Islet precursor cell (in vitro differentiated cells): ENCODE measurements around the gene GABRR3.

Source experiments
- DNase-seq: peaks from one replicate; pipeline ENCODE4 v3.0.0-alpha.2; 2018

The GABRR3 gene

GRCh38 chr3:97988784-97989568 is 46.1 kb downstream of the GABRR3 start:
- no peak for DNase-seq

DNA sequence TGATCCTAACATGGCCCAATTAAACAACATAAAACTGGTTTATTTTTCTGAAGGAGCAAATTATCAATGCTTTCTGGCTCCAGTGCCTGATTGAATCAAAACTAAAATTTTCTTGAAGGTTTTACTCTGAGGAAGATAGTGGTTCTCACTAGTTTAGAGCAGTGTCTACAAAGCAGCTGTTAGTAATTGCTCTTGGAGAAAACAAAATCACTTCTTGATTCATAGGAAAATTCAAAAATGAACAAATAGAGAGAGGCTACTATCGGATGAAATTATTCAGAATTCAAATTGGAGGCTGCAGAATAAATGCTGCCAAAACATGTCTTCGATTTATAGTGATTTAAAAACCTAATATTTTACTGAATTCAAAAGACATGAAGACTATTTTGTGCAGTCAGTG is 47.8 kb downstream of the GABRR3 start:
- no peak for DNase-seq

- no peak for DNase-seq
Measured at GRCh38 chr3:97983933-97984491, 51.1 kb downstream of the GABRR3 start.

GRCh38 chr3:97981886-97982285 is 53.2 kb downstream of the GABRR3 start:
- DNase-seq = no peak

DNA sequence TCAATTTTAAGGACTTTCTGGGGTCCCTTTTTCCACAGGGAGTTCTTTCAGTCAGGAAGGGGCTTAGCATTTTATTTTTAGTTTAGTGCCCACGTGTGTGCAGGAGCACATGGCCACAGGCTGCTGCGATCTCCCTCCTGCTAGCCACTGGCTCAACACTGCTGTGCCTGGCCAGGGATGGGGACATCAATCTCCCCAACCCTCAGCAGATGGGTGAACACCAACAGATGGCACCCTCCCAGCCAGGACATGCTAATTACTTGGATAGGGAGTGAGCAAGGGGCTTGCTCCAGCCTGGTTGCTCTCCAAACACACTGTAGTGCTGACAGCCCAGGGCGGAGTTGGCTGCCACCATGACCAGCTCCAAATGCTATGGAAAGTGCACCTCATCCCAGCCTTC is 55.5 kb downstream of the GABRR3 start:
- DNase-seq = no peak

GRCh38 chr3:97975466-97975865 is 59.6 kb downstream of the GABRR3 start:
- DNase-seq = no peak

DNA sequence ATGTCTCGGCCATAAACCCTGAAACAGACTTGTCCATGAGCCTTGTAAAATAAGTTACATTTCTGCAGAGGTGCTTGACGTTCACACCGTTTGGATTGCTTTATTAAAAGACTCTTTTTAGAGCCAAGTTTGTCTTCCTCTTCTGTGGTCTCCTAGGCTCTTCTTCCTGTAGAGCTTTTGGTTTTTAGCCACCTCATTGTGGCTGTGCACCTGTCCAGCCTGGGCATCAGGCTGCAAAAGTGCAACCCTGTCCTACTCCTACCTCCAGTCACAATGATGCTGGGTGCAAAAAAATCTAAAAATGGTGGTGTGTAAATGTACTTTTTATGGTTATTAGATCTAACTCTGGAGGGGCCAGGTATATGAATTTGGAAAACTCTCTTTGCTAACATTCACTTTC is 60.1 kb downstream of the GABRR3 start:
- no peak for DNase-seq

DNA sequence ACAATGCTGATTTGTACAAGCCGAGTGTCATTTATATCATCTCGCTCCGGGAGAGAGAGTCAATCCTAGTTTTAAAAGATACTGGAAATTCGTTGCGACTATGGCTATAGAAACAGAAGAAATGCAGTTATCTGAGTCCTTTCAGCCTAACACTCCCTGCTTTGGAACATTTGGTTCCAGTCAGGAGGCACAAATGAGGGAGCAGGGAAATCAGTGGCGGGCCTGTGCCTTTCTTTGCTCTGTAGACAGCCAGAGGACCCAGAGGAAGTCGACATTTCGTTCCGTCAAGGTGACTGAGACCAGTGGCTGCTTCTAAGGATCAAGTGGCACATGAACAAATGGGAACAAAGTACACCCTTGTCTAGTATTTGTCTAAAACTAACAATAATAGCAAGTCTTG is 62.1 kb downstream of the GABRR3 start:
- no peak for DNase-seq

DNA sequence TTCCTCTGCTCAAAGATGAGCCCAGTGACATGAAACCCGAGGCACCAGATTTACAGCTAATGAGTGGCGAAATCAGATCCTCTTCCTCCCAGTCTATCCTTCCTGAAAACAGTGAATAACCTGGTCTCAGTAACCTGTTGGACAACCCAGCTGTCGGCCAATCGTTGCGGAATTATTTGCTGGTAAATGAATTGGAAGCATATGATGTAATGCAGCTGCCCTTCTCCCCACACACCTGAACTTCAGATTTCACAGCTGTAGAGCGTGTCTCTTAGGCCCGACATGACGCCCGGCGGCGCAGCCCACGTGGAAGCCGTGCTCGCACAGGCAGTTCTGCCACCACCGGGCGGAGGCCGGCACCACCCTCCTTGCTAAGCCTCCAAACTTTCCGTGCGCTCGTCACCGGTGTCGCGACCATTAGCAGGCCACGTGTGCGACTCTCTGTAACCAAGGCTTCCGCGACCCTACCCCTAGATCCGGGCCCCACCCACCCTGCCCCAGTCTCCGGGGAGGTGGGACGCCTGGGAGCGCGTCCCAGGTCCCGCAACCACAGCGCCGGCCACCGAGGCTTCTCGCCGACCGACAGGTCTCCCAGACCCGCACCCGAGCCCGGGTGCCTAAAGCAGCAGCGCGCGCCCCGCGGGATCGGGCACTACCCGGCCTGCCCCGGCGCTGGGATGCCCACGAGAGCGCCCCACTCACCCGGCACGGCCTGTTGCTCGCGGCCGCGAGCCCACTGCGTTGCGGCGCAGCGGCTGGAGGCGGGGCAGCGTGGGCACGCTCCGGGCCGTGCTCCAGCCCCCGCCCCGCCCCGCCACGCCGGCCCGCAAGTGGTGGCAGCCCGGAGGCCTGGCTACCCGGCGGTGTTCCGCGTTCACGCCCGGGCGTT is 63.2 kb downstream of the GABRR3 start, which contains the start of gene RIOX2:
TSS of gene RIOX2 (minus strand) at position 753 of the 889 bp plus-strand sequence. CDS start 4,838 bp downstream, outside the sequence.
- DNase-seq = peak; percentile 86

DNA sequence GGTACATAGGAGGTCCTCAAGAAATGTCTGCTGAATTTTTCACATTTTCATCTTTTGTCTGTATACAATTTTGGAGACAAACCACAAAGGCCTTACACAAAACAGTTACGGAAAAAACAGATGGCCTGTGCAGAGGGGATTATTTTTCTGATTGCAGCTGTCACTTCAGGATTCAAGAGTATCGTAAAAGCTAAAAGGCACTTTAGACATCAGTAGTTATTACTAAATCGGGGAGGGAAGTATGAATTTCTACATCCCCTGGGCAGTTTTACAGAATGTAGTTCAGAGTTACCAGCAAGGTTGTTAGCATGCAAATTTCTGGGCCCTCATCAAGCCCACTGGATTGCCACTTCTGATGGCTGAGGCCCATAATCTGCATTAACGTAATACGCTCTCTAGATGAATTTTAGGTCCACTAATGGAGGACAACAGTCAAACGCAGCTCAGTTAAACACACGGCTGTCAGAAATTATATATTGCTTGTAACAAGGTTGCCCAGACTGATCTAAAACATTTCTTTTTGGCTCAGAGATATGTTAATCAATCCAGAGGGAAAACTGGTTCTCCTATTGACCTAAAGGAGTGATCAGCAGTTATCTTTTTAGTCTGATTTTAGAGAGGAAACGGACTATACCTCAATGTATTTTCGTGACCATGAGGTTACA is 64.0 kb downstream of the GABRR3 start:
- DNase-seq = no peak

DNA sequence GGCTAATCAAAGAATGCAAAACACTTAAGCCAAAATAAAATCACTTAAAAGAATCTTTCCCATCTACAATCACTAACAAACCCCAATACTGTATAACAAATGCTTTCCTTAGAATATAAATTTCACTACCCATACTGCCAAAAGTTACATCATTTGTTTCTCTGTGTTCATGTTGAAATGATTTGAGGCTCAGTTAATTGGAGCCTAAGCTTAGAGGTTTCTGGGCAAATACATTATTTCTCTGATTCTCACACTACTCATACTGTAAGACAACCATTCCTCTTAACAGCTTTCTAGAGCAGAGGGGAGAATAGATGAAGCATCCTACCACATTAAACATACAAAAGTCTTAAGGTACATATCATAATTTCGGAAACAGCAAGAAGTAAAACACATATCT is 65.0 kb downstream of the GABRR3 start:
- no peak for DNase-seq

- no peak for DNase-seq
Measured at GRCh38 chr3:97969541-97969940, 65.6 kb downstream of the GABRR3 start.

- DNase-seq = no peak
Measured at GRCh38 chr3:97968376-97968775, 66.7 kb downstream of the GABRR3 start.

- DNase-seq = no peak
Measured at GRCh38 chr3:97967966-97968365, 67.1 kb downstream of the GABRR3 start.

DNA sequence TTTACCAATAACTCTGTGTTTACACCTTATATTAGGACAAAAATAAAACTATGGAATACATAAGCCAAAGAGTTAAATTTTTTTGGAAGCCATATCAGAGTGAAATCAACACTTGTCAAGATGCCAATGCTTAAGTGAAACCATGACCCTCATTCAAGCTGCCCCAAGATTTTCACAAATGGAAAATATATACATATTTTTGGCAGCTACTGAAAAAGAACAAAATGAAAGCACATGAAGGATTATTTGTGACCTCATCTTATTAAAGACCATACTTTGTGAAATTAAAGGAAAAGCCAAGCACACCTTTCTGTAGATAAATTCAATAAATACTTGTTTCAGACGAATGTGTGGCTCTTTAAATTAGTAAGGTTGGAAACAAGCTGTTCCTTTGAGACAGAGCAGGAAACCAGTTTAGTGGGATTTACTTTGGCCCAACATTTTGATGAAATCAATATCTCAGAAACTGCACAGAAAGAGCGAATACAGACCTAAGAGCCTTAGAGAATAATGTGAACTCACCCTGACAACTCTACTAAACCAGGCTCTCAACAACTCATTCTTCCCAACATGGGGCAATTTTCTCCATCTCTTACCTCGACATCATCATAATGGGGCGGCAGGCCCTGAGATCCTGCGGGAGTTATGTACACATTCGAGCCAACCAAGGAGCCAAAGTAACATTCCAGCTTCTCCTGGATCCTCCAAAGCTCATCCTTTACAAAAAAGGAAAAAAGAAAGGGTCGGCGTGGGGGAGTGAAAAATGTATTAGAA is 73.9 kb downstream of the GABRR3 start:
- no peak for DNase-seq

DNA sequence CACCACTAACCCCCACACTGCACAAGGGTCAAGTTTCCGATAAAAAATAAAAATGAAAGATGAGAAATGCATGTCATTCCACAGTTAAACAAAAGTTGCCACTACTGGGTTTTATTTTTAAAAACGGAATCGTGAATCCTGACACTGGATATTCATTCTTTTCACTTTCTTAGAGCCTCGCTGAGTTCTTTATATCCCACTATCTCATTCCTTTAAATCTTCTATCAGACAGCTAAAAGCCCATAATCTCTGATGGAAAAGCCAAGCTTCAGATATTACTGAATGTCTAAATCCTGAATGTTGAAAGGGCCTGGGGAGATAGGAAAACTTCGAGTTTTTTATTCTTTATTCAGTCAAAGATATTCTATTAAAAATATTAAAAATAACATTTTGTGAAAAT is 74.6 kb downstream of the GABRR3 start:
- DNase-seq = no peak

- DNase-seq = no peak
Measured at GRCh38 chr3:97959872-97960271, 75.2 kb downstream of the GABRR3 start.

GRCh38 chr3:97958796-97959195 is 76.3 kb downstream of the GABRR3 start:
- DNase-seq = no peak

- DNase-seq = no peak
Measured at GRCh38 chr3:97958396-97958795, 76.7 kb downstream of the GABRR3 start.

DNA sequence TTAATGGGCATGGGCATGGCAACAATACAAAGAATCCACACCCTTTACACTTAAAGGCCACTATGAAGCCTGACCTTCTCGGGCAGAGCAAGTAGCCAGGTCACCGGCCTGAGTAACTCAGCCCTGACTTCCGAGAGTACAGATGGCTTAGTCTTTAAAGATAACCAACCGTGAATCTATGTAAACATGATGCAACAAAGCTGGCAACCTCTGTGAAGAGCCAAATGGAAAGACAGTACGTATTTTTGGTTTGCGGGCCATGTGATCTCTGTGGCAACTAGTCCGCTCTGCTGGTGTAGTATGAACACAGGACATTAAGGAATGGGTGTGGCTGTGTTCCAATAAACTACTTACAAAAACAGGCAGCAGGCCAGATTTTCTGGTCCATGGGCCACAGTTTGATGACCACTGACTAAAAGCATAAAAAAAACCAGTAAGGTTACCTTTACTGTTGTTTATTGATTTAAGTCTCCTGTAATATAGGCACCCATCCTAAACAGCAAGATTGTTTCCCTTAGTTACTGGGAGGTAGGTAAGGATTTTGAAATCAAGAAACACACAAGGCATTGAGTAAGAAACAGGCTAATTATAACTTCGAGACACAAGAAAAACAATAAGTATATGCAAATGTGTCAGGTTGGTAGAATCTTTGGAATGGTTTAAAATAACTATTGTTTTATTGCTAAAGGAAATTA is 77.4 kb downstream of the GABRR3 start:
- DNase-seq = no peak

- no peak for DNase-seq
Measured at GRCh38 chr3:97956051-97956450, 79.1 kb downstream of the GABRR3 start.
